Measurements from ENCODE around the gene FTCD.
"Not testable (repeated sequence)": the region's sequence is repeated elsewhere in the genome, so short reads cannot be mapped to it uniquely, and the experiment has no call there.

FTCD gene

GRCh38 chr21:46184625-46185555 lies 29.5 kb upstream of the FTCD start:
- Histone ChIP-seq H3K9ac (ENCODE audit: low read length) (peak overlapping the region; percentile 30), H3K4me3 (ENCODE audit: low read length) (peak overlapping the region; percentile 87), H3K27ac (ENCODE audit: low read length) (peak overlapping the region; percentile 65), H3K9me3 (ENCODE audit: control insufficient read depth, low read depth, low read length) (no peaks in the 10 kb centered on the region), H3K4me1 (ENCODE audit: control insufficient read depth, low read depth, low read length) (peaks cover 20% of the 10 kb centered on the region), H3K36me3 (ENCODE audit: control insufficient read depth, low read depth, low read length) (no peaks in the 10 kb centered on the region), H3K27me3 (ENCODE audit: control insufficient read depth, insufficient read depth, low read length) (no peaks in the 10 kb centered on the region)

GRCh38 chr21:46183910-46184624 lies 28.7 kb upstream of the FTCD start, which contains the start of gene SPATC1L:
SPATC1L (minus strand) TSS chr21:46184459; CDS start chr21:46182816, 1,643 bp downstream.
- Histone ChIP-seq H3K4me1 (ENCODE audit: control insufficient read depth, low read depth, low read length) (peaks cover 20% of the 10 kb centered on the region), H3K36me3 (ENCODE audit: control insufficient read depth, low read depth, low read length) (no peaks in the 10 kb centered on the region), H3K27me3 (ENCODE audit: control insufficient read depth, insufficient read depth, low read length) (no peaks in the 10 kb centered on the region), H3K9ac (ENCODE audit: low read length) (peak within 1 kb of the TSS; percentile 69), H3K27ac (ENCODE audit: low read length) (peak within 1 kb of the TSS; percentile 65), H3K9me3 (ENCODE audit: control insufficient read depth, low read depth, low read length) (no peaks in the 10 kb centered on the region), H3K4me3 (ENCODE audit: low read length) (peak within 1 kb of the TSS; percentile 87)

GRCh38 chr21:46183337-46183909 lies 28.0 kb upstream of the FTCD start:
- H3K4me3 ChIP-seq (ENCODE audit: low read length): peak overlapping the region; percentile 87
- peaks cover 14% of the 10 kb centered on the region for H3K4me1 ChIP-seq (ENCODE audit: control insufficient read depth, low read depth, low read length)
- not testable (repeated sequence) for H3K36me3 ChIP-seq (ENCODE audit: control insufficient read depth, low read depth, low read length); H3K27ac ChIP-seq (ENCODE audit: low read length); H3K27me3 ChIP-seq (ENCODE audit: control insufficient read depth, insufficient read depth, low read length); H3K9ac ChIP-seq (ENCODE audit: low read length); H3K9me3 ChIP-seq (ENCODE audit: control insufficient read depth, low read depth, low read length)

GRCh38 chr21:46182548-46183336 lies 27.4 kb upstream of the FTCD start:
- Histone ChIP-seq H3K36me3 (ENCODE audit: control insufficient read depth, low read depth, low read length) (no peaks in the 10 kb centered on the region), H3K27ac (ENCODE audit: low read length) (no peak overlapping the region), H3K4me3 (ENCODE audit: low read length) (no peak overlapping the region), H3K9ac (ENCODE audit: low read length) (no peak overlapping the region), H3K4me1 (ENCODE audit: control insufficient read depth, low read depth, low read length) (peaks cover 7% of the 10 kb centered on the region), H3K9me3 (ENCODE audit: control insufficient read depth, low read depth, low read length) (no peaks in the 10 kb centered on the region), H3K27me3 (ENCODE audit: control insufficient read depth, insufficient read depth, low read length) (no peaks in the 10 kb centered on the region)

- Histone ChIP-seq H3K36me3 (ENCODE audit: control insufficient read depth, low read depth, low read length) (no peaks in the 10 kb centered on the region), H3K27me3 (ENCODE audit: control insufficient read depth, insufficient read depth, low read length) (no peaks in the 10 kb centered on the region), H3K27ac (ENCODE audit: low read length) (no peak overlapping the region), H3K4me3 (ENCODE audit: low read length) (no peak overlapping the region), H3K9ac (ENCODE audit: low read length) (no peak overlapping the region), H3K4me1 (ENCODE audit: control insufficient read depth, low read depth, low read length) (peaks cover 5% of the 10 kb centered on the region), H3K9me3 (ENCODE audit: control insufficient read depth, low read depth, low read length) (no peaks in the 10 kb centered on the region)
These were observed 26.7 kb upstream of the FTCD start for GRCh38 chr21:46181953-46182547.

GRCh38 chr21:46181436-46181835 lies 26.1 kb upstream of the FTCD start:
- H3K9ac ChIP-seq (ENCODE audit: low read length): no peak overlapping the region

GRCh38 chr21:46180778-46181391 lies 25.5 kb upstream of the FTCD start:
- H3K36me3 ChIP-seq (ENCODE audit: control insufficient read depth, low read depth, low read length): no peaks in the 10 kb centered on the region
- H3K4me1 ChIP-seq (ENCODE audit: control insufficient read depth, low read depth, low read length): peaks cover 5% of the 10 kb centered on the region
- H3K27ac ChIP-seq (ENCODE audit: low read length): no peak overlapping the region
- H3K9me3 ChIP-seq (ENCODE audit: control insufficient read depth, low read depth, low read length): no peaks in the 10 kb centered on the region
- no peak overlapping the region for H3K9ac ChIP-seq (ENCODE audit: low read length)
- no peak overlapping the region for H3K4me3 ChIP-seq (ENCODE audit: low read length)
- H3K27me3 ChIP-seq (ENCODE audit: control insufficient read depth, insufficient read depth, low read length): no peaks in the 10 kb centered on the region

More at GRCh38 chr21:46181436-46181835, 26.1 kb upstream of the FTCD start:
- H3K27me3 ChIP-seq (ENCODE audit: control insufficient read depth, insufficient read depth, low read length): no peaks in the 10 kb centered on the region
- H3K9me3 ChIP-seq (ENCODE audit: control insufficient read depth, low read depth, low read length): no peaks in the 10 kb centered on the region
- H3K4me1 ChIP-seq (ENCODE audit: control insufficient read depth, low read depth, low read length): peaks cover 5% of the 10 kb centered on the region
- no peaks in the 10 kb centered on the region for H3K36me3 ChIP-seq (ENCODE audit: control insufficient read depth, low read depth, low read length)
- H3K4me3 ChIP-seq (ENCODE audit: low read length): no peak overlapping the region
- H3K27ac ChIP-seq (ENCODE audit: low read length): no peak overlapping the region

GRCh38 chr21:46180079-46180722 lies 24.8 kb upstream of the FTCD start:
- Histone ChIP-seq H3K27ac (ENCODE audit: low read length) (no peak overlapping the region), H3K9me3 (ENCODE audit: control insufficient read depth, low read depth, low read length) (no peaks in the 10 kb centered on the region), H3K27me3 (ENCODE audit: control insufficient read depth, insufficient read depth, low read length) (no peaks in the 10 kb centered on the region), H3K4me1 (ENCODE audit: control insufficient read depth, low read depth, low read length) (peaks cover 5% of the 10 kb centered on the region), H3K4me3 (ENCODE audit: low read length) (no peak overlapping the region), H3K9ac (ENCODE audit: low read length) (no peak overlapping the region), H3K36me3 (ENCODE audit: control insufficient read depth, low read depth, low read length) (no peaks in the 10 kb centered on the region)

GRCh38 chr21:46179708-46180078 lies 24.3 kb upstream of the FTCD start:
- H3K27ac ChIP-seq (ENCODE audit: low read length): no peak overlapping the region
- H3K27me3 ChIP-seq (ENCODE audit: control insufficient read depth, insufficient read depth, low read length): no peaks in the 10 kb centered on the region
- H3K4me1 ChIP-seq (ENCODE audit: control insufficient read depth, low read depth, low read length): peaks cover 5% of the 10 kb centered on the region
- H3K9me3 ChIP-seq (ENCODE audit: control insufficient read depth, low read depth, low read length): no peaks in the 10 kb centered on the region
- no peak overlapping the region for H3K9ac ChIP-seq (ENCODE audit: low read length)
- H3K36me3 ChIP-seq (ENCODE audit: control insufficient read depth, low read depth, low read length): no peaks in the 10 kb centered on the region
- no peak overlapping the region for H3K4me3 ChIP-seq (ENCODE audit: low read length)

GRCh38 chr21:46178961-46179360 lies 23.6 kb upstream of the FTCD start:
- H3K9ac ChIP-seq (ENCODE audit: low read length): no peak overlapping the region
- H3K4me3 ChIP-seq (ENCODE audit: low read length): no peak overlapping the region
- H3K27ac ChIP-seq (ENCODE audit: low read length): no peak overlapping the region
- no peaks in the 10 kb centered on the region for H3K27me3 ChIP-seq (ENCODE audit: control insufficient read depth, insufficient read depth, low read length)
- H3K4me1 ChIP-seq (ENCODE audit: control insufficient read depth, low read depth, low read length): peaks cover 5% of the 10 kb centered on the region
- no peaks in the 10 kb centered on the region for H3K9me3 ChIP-seq (ENCODE audit: control insufficient read depth, low read depth, low read length)
- no peaks in the 10 kb centered on the region for H3K36me3 ChIP-seq (ENCODE audit: control insufficient read depth, low read depth, low read length)

All from iPS-18a (cell line).